K562 (cell line): ENCODE measurements around the gene MKLN1. TPM values are rescaled to one million over a fixed set of nuclear protein-coding genes. Genes with fewer than 3 reads are reported as not detected.

Experiments
- BHLHE40 ChIP-seq: IDR thresholded peaks from 2 replicates; pipeline ENCODE4 v1.6.1; 2011; ENCODE audit warnings: low read length, improper control_type of control experiment
- GTF2A2 ChIP-seq: IDR thresholded peaks from 2 replicates; pipeline ENCODE4 v1.6.1; 2016; ENCODE audit warnings: mild to moderate bottlenecking, missing genetic modification characterization, missing compliant biosample characterization
- HDGF ChIP-seq: fragments of 450-650 bp; IDR thresholded peaks from 2 replicates; pipeline ENCODE4 v1.6.1; 2016
- HEY1 ChIP-seq: fragments of 250-450 bp; sonication (Bioruptor Pico); IDR thresholded peaks from 2 replicates; pipeline ENCODE4 v1.5.0; 2020; ENCODE audit warnings: mild to moderate bottlenecking, moderate library complexity, borderline replicate concordance
- MAFF ChIP-seq: IDR thresholded peaks from 2 replicates; pipeline ENCODE4 v1.6.1; 2012; ENCODE audit warnings: low read length, improper control_type of control experiment
- MCM2 ChIP-seq: fragments of 450-650 bp; IDR thresholded peaks from 2 replicates; pipeline ENCODE4 v1.6.1; 2017; ENCODE audit warnings: low read depth, mild to moderate bottlenecking
- MTA1 ChIP-seq: fragments of 450-650 bp; IDR thresholded peaks from 2 replicates; pipeline ENCODE4 v1.6.1; 2017; ENCODE audit warnings: borderline replicate concordance
- NCOA1 ChIP-seq: fragments of 450-650 bp; IDR thresholded peaks from 2 replicates; pipeline ENCODE4 v1.6.1; 2016; ENCODE audit warnings: low read depth
- PRPF4 ChIP-seq: fragments of 200-400 bp; formaldehyde crosslinking; IDR thresholded peaks from one replicate; pipeline ENCODE4 v1.6.1; 2017; ENCODE audit warnings: low read length, low read depth, mild to moderate bottlenecking; ENCODE audit not compliant: insufficient read depth, poor library complexity, severe bottlenecking
- SAFB2 ChIP-seq: fragments of 200-400 bp; formaldehyde crosslinking; IDR thresholded peaks from 2 replicates; pipeline ENCODE4 v1.6.1; 2018; ENCODE audit warnings: borderline replicate concordance, low read length, low read depth, moderate library complexity; ENCODE audit not compliant: severe bottlenecking
- SNRNP70 ChIP-seq: fragments of 200-400 bp; formaldehyde crosslinking; optimal IDR thresholded peaks from 2 replicates; pipeline ENCODE3; 2017; ENCODE audit warnings: low read depth, low read length
- SP1 ChIP-seq: sonication (generic); formaldehyde crosslinking; IDR thresholded peaks from 2 replicates; pipeline ENCODE4 v1.8.1; 2022; ENCODE audit warnings: mild to moderate bottlenecking, missing genetic modification reagents
- SRF ChIP-seq, 2 experiments: fragments of 250-450, 450-650 bp in 1 of 2; sonication (Bioruptor Pico) in 1 of 2; sonication (generic) in 1 of 2; formaldehyde crosslinking; IDR thresholded peaks; 2 replicates each; pipeline versions ENCODE4 v1.5.0 to v1.5.1; 2020 to 2022; ENCODE audit warnings: mild to moderate bottlenecking in 1 of 2, missing genetic modification reagents in 1 of 2
- TEAD2 ChIP-seq: fragments of 450-650 bp; IDR thresholded peaks from 2 replicates; pipeline ENCODE4 v1.6.1; 2016; ENCODE audit warnings: missing genetic modification characterization, control low read depth, missing compliant biosample characterization
- TGIF2 ChIP-seq: sonication (generic); formaldehyde crosslinking; IDR thresholded peaks from 2 replicates; pipeline ENCODE4 v1.8.1; 2022; ENCODE audit warnings: mild to moderate bottlenecking, missing genetic modification reagents, moderate library complexity
- ZKSCAN1 ChIP-seq: fragments of 150-350 bp; IDR thresholded peaks from 2 replicates; pipeline ENCODE4 v1.6.1; 2016; ENCODE audit warnings: low read depth, low read length
- ZNF212 ChIP-seq: fragments of 450-650 bp; formaldehyde crosslinking; IDR thresholded peaks from 2 replicates; pipeline ENCODE4 v1.4.0; 2020; ENCODE audit warnings: mild to moderate bottlenecking
- ZNF232 ChIP-seq: sonication (generic); formaldehyde crosslinking; IDR thresholded peaks from 2 replicates; pipeline ENCODE4 v1.8.0; 2022; ENCODE audit warnings: mild to moderate bottlenecking, missing genetic modification reagents
- ZNF384 ChIP-seq: IDR thresholded peaks from 2 replicates; pipeline ENCODE4 v1.6.1; 2012; ENCODE audit warnings: low read depth, low read length, improper control_type of control experiment
- polyA plus RNA-seq, 8 experiments: library from polyadenylated mRNA; depleted of rRNA in 4 of 8; stranded (reverse) in 5 of 8; unstranded in 3 of 8; fragments of >200 nt; fragmentation: Nextera tagmentation in 2 of 8; fragmentation: Illumina TruSeq in 1 of 8; extraction: Ambion mirVana in 2 of 8; extraction: Trizol in 1 of 8; gene quantifications; 2 replicates each; pipeline versions ENCODE4 v1.2.1 to v1.2.3, GENCODE V29; 2011 to 2014; ENCODE audit warnings: inconsistent platforms in 1 of 8, missing spikeins in 1 of 8
- total RNA-seq, 7 experiments: library from RNA; depleted of rRNA in 6 of 7; stranded (reverse); fragments of >200 nt in 6 of 7; fragmentation: Illumina TruSeq in 2 of 7; extraction: Trizol in 2 of 7; gene quantifications; 2 replicates each; pipeline versions ENCODE4 v1.2.1 to v1.2.3, GENCODE V29; 2011 to 2021; ENCODE audit warnings: low replicate concordance in 1 of 7
- TF ChIP-seq, protein P1 (sequence below): sonication (generic); formaldehyde crosslinking; IDR thresholded peaks from 2 replicates; pipeline ENCODE4 v1.8.0; 2022; ENCODE audit warnings: missing genetic modification reagents, mild to moderate bottlenecking, moderate library complexity, borderline replicate concordance
- TF ChIP-seq, protein P2 (sequence below): fragments of 150-350 bp; conservative IDR thresholded peaks from 2 replicates; pipeline ENCODE4 v1.6.1; 2014; ENCODE audit warnings: low read length

The MKLN1 gene
- total and polyA plus RNA-seq, 9 of the 15 experiments (the other 6 are each of a cell fraction or from before 2014, with no cell fraction given) = 18.6 to 80.4 (median 56.0) TPM

GRCh38 chr7:131327626-131328376 is at the start of gene MKLN1 (continued):
- peak; percentile 80 for TF ChIP-seq PRPF4
- TF ChIP-seq HEY1 (CRISPR knock-in tag) = no peak
- TF ChIP-seq ZKSCAN1 = peak; percentile 58; the same call in 1 of the 2 replicates
- TF ChIP-seq, protein P1, sequence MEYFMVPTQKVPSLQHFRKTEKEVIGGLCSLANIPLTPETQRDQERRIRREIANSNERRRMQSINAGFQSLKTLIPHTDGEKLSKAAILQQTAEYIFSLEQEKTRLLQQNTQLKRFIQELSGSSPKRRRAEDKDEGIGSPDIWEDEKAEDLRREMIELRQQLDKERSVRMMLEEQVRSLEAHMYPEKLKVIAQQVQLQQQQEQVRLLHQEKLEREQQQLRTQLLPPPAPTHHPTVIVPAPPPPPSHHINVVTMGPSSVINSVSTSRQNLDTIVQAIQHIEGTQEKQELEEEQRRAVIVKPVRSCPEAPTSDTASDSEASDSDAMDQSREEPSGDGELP (CRISPR knock-in tag) = peak; percentile 93
- TF ChIP-seq TEAD2 (tag) = no peak
- no peak for TF ChIP-seq SAFB2
- no peak for TF ChIP-seq MAFF
- no peak; the same call in 1 of the 2 replicates for TF ChIP-seq BHLHE40
- TF ChIP-seq HDGF = no peak
- TF ChIP-seq SP1 = peak; percentile 99
- no peak for TF ChIP-seq ZNF212 (CRISPR knock-in tag)
- peak; percentile 45; the same call in 1 of the 2 replicates for TF ChIP-seq GTF2A2 (tag)
- peak; percentile 93 for TF ChIP-seq ZNF232 (CRISPR knock-in tag)
- no peak for TF ChIP-seq SNRNP70
- TF ChIP-seq, protein P2, sequence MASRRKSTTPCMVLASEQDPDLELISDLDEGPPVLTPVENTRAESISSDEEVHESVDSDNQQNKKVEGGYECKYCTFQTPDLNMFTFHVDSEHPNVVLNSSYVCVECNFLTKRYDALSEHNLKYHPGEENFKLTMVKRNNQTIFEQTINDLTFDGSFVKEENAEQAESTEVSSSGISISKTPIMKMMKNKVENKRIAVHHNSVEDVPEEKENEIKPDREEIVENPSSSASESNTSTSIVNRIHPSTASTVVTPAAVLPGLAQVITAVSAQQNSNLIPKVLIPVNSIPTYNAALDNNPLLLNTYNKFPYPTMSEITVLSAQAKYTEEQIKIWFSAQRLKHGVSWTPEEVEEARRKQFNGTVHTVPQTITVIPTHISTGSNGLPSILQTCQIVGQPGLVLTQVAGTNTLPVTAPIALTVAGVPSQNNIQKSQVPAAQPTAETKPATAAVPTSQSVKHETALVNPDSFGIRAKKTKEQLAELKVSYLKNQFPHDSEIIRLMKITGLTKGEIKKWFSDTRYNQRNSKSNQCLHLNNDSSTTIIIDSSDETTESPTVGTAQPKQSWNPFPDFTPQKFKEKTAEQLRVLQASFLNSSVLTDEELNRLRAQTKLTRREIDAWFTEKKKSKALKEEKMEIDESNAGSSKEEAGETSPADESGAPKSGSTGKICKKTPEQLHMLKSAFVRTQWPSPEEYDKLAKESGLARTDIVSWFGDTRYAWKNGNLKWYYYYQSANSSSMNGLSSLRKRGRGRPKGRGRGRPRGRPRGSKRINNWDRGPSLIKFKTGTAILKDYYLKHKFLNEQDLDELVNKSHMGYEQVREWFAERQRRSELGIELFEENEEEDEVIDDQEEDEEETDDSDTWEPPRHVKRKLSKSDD = 0 out of 2 replicates have a peak, but pooled peaks have one; percentile 22
- TF ChIP-seq MCM2 = no peak
- no peak; the same call in 1 of the 2 replicates for TF ChIP-seq ZNF384
- TF ChIP-seq TGIF2 (CRISPR knock-in tag) = peak; percentile 97
- TF ChIP-seq NCOA1 = peak; percentile 14; the same call in 1 of the 2 replicates
- TF ChIP-seq MTA1 = no peak; the same call in 1 of the 2 replicates
- peak in 1 of 2 experiments; percentile 85; a peak in 2 of 4 replicates for TF ChIP-seq SRF (CRISPR knock-in tag; IDR thresholded peaks at IDR 0.05)
